Astrocyte (in vitro differentiated cells and primary cell): ENCODE data around the gene RWDD1.

Experiments
- CTCF ChIP-seq: IDR thresholded peaks from 2 replicates; pipeline ENCODE4 v1.5.1; 2011; ENCODE audit warnings: low read depth, mild to moderate bottlenecking, inconsistent platforms, low read length, moderate library complexity; ENCODE audit not compliant: insufficient read depth
- EZH2 ChIP-seq: IDR thresholded peaks from 2 replicates; pipeline ENCODE4 v1.6.1; 2012; ENCODE audit warnings: mild to moderate bottlenecking, low read length, inconsistent platforms; ENCODE audit not compliant: insufficient read depth

DNA sequence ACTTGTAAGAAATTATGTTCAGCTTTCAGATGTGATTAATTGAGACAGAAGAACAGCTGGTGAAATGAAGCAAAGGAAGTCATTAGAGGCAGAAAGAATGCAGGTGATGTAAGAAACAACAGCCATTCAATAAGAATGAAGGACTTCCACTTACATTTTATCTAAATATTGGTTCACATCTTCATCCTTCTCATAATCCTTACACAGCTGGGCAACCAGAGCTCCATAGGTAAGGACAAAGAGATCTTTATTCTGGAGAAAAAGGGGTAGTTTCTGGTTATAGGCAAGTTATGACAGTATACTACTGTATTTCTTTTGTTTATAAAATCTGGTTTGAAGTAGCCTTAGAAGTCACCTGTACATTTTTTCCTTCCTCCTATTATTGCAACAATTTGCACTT is 28.2 kb upstream of the RWDD1 start:
- TF ChIP-seq CTCF (no peak), EZH2 (no peak)
